22Rv1 (cell line): ENCODE data around the gene CFAP410.
A peak's percentile ranks its signal among the peaks of the same experiment; 100 is the strongest.

Source experiments
- H3K27ac ChIP-seq: fragments of 450-650 bp; 2 replicates; pipeline ENCODE4 v1.5.1; 2017
- ZFX ChIP-seq: fragments of 450-650 bp; IDR thresholded peaks from 2 replicates; pipeline ENCODE4 v1.6.1; 2017; ENCODE audit warnings: antibody characterized with exemption, borderline replicate concordance
- TF ChIP-seq, protein P1 (sequence below): fragments of 450-650 bp; IDR thresholded peaks from 2 replicates; pipeline ENCODE4 v1.5.1; 2017; ENCODE audit warnings: mild to moderate bottlenecking

CFAP410 gene

GRCh38 chr21:44335266-44336059, 3.7 kb downstream of the CFAP410 start:
- no peak overlapping the region for H3K27ac ChIP-seq
- TF ChIP-seq ZFX = no peak
- TF ChIP-seq, protein P1, sequence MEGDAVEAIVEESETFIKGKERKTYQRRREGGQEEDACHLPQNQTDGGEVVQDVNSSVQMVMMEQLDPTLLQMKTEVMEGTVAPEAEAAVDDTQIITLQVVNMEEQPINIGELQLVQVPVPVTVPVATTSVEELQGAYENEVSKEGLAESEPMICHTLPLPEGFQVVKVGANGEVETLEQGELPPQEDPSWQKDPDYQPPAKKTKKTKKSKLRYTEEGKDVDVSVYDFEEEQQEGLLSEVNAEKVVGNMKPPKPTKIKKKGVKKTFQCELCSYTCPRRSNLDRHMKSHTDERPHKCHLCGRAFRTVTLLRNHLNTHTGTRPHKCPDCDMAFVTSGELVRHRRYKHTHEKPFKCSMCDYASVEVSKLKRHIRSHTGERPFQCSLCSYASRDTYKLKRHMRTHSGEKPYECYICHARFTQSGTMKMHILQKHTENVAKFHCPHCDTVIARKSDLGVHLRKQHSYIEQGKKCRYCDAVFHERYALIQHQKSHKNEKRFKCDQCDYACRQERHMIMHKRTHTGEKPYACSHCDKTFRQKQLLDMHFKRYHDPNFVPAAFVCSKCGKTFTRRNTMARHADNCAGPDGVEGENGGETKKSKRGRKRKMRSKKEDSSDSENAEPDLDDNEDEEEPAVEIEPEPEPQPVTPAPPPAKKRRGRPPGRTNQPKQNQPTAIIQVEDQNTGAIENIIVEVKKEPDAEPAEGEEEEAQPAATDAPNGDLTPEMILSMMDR = no peak

DNA sequence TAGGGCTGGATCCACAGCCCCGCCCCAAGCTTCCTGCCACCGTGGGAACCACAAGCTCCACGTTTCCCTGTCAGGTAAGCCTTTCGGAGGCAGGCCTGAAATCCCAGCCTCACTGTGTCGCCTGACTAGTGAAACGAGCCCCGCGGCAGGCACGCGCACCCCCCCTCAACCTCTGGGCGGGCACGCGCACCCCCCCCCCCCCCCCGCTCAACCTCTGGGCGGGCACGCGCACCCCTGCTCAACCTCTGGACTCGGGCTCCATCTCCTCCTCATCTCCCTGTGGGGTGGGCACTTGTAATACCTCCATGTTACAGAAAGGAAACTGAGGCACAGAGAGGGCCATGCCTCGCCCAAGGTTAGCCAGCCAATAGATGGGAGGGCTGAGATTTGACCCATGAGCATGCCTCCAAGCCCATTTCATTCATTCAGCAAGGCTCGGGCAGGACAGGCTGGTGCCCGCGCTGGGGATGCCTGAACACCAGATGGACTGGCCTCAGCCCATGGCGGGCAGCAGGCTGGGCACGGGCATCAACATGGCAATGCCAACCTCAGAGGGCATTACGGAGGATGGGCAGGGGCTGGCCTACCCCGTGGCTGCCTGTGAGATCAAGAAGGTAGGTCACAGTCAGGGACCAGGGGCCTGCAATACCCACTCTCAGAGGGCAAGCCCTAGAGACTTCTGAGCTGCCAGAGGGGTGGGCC, 4.7 kb downstream of the CFAP410 start:
- H3K27ac ChIP-seq = no peak overlapping the region
- TF ChIP-seq, protein P1 = no peak
- TF ChIP-seq ZFX = no peak

DNA sequence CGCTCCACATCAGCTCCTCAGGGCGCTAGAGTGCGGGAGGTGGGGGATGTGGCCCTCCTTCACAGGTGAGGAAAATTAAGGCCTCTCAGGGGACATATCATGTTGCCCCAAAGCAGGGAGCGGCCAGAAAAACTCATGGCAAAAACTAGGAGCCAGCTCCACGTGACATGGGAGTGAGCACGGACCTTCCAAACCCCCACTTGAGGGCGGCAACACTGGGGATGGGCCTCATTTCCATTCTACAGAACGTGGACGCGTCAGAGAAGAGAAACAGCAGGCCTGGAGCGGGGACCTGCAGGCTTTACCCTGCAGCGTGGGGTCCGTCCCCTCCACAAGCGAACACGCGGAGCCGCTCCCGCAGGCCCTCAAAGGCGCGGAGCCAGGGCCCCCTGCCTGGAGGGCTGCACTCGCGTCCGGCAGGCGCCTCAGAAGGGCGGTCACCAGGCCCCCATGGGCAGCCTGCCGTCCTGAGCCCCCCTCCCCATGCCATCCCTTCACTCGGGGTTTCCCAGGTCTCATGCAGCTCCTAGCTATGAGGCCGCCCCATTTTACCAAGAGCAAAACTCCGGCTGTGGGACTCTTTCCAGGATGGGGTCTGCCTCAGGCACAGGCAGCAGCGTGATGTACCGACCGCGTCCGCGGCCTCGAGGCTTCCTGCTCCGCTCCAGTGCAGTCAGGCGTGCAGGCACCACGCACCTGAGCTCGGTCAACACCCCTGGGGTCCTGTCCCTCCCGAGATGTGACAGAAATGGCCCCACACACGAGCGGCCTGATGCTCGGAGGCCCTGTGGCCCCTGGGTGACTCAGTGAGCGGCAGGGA, 5.5 kb downstream of the CFAP410 start:
- no peak overlapping the region for H3K27ac ChIP-seq
- TF ChIP-seq ZFX = no peak
- TF ChIP-seq, protein P1 = no peak

DNA sequence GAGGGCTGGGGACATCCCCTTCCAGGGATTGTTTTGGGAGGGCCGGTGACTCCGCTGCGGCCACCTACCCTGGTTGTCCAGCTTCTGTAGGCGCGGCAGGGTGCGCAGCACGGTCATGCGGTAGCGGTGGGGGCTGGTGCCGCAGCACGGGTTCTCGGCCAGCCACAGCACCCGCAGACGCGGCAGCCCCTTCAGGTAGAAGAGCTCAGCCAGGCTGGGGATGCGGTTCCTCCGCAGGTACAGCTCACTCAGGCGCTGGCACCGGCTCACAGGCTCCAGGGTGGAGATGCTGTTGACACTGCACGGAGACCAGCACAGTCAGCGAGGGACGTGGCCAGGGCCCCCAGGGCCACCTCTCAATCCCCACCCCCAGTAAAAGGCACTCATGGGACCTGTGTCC, 6.2 kb downstream of the CFAP410 start:
- TF ChIP-seq, protein P1 = no peak
- no peak for TF ChIP-seq ZFX
- no peak overlapping the region for H3K27ac ChIP-seq

DNA sequence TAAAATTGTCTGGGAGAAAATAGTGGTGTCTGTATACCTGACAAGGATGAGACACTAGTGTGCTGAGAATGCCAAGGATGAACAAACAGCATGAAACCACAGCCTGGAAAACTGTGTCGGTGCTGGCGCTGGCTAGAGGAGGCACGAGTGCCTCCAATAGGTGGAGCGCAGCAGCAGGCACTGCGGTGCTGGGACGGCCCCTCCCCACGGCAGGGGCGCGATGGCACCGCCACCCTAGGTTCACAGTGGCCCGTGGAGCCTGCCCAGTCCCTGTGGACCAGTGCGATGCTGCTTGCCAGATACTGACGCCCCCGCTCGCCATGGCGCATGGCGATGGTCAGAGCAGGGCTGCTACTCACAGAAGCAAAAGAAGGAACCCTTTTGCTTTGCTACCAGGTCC, 6.8 kb downstream of the CFAP410 start:
- TF ChIP-seq, protein P1 = peak; percentile 15; the same call in 1 of the 2 replicates
- no peak for TF ChIP-seq ZFX
- H3K27ac ChIP-seq = no peak overlapping the region

DNA sequence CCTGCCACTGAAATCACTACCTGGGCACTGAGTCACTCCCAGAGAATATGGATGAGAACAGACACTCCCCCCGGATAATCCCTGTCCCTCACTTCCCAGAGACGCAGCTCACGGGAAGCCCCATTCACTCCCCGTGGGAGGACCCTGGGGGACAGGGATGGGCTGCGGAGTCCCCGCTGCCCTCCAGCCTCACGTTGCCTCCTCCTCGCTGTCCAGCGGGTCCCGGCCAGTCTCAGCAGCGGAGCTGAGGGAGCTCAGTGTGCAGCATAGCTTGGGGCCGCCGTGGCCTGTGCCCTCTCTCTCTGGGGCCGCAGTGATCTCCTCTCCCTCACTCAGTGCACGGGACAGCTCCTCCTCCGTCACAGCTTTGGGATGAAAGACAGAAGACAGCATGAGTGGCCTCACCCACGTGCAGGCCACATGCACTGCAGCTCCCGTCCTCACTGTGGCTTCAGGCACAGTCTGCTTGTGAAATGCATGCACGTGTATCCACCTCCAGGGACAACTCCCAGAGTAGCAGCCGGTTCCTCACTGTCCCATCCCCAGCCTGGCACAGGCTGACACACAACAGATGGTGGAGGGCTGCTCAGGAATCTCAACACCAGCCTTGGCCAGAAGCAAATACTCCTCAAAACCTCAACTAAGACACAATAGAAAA, 7.4 kb downstream of the CFAP410 start:
- no peak for TF ChIP-seq ZFX
- TF ChIP-seq, protein P1 = no peak
- no peak overlapping the region for H3K27ac ChIP-seq
